Measurements from ENCODE around the gene C1QTNF7. TPM values are rescaled to one million over a fixed set of nuclear protein-coding genes. Genes with fewer than 3 reads are reported as not detected.

The C1QTNF7 gene
- total RNA-seq, 4 donors from 2014 or later: 3.7 to 8.4 (median 3.7) TPM; not detected in 1

GRCh38 chr4:15417233-15417660 lies 10.6 kb upstream of the C1QTNF7 start:
- in situ Hi-C loops (cut with MboI; ENCODE audit: low pct_ligation_motif_present in 1 of 4, low pct_unique_long_range_greater_than_20kb in 1 of 4, low sequenced_read_pairs in 3 of 4): no loop called here
- H3K4me1 ChIP-seq: peaks cover 3 to 22% (median 8%) of the 10 kb centered on the region in 4 donors
- TF ChIP-seq POLR2A (IDR thresholded peaks at IDR 0.05) (no peak), EP300 (IDR thresholded peaks at IDR 0.05; ENCODE audit: low read depth) (no peak), POLR2AphosphoS5 (IDR thresholded peaks at IDR 0.05) (no peak), CTCF (IDR thresholded peaks at IDR 0.05) (no peak)
- intact Hi-C loops (cut with DNase I; ENCODE audit: low total_unique reads): no loop called here
- no peak overlapping the region for H3K4me3 ChIP-seq
- H3K27ac ChIP-seq: peak overlapping the region in 2 of 4 donors; percentile 12 to 64
- no peaks in the 10 kb centered on the region for H3K27me3 ChIP-seq
- H3K36me3 ChIP-seq: no peaks in the 10 kb centered on the region
- H3K9me3 ChIP-seq: no peaks in the 10 kb centered on the region
- DNase-seq: no peak

- intact Hi-C loops (cut with DNase I; ENCODE audit: low total_unique reads): no loop called here
- peak overlapping the region in 2 of 4 donors; percentile 30 to 64 for H3K27ac ChIP-seq
Measured at GRCh38 chr4:15418956-15419355, 8.9 kb upstream of the C1QTNF7 start.

GRCh38 chr4:15420642-15421041 lies 7.2 kb upstream of the C1QTNF7 start:
- Histone ChIP-seq H3K27me3 (no peaks in the 10 kb centered on the region), H3K4me3 (no peak overlapping the region), H3K36me3 (no peaks in the 10 kb centered on the region), H3K27ac (peak overlapping the region in 2 of 4 donors; percentile 6 to 64), H3K9me3 (no peaks in the 10 kb centered on the region), H3K4me1 (peaks cover 0 to 9% (median 2%) of the 10 kb centered on the region in 4 donors)
- in situ Hi-C loops (cut with MboI; ENCODE audit: low pct_ligation_motif_present in 1 of 4, low pct_unique_long_range_greater_than_20kb in 1 of 4, low sequenced_read_pairs in 3 of 4): no loop called here
- intact Hi-C loops (cut with DNase I; ENCODE audit: low total_unique reads): no loop called here
- WGBS, 2 donors (ENCODE audit: low coverage in 1 of 2): 69 to 100% methylated on average over 1 to 2 of the region's 2 CpGs
- no peak for DNase-seq
- TF ChIP-seq EP300 (IDR thresholded peaks at IDR 0.05; ENCODE audit: low read depth) (no peak), CTCF (IDR thresholded peaks at IDR 0.05) (no peak), POLR2A (IDR thresholded peaks at IDR 0.05) (no peak), POLR2AphosphoS5 (IDR thresholded peaks at IDR 0.05) (no peak)

More at GRCh38 chr4:15418956-15419355, 8.9 kb upstream of the C1QTNF7 start:
- WGBS, 2 donors (ENCODE audit: low coverage in 1 of 2): 51 to 53% methylated on average over 2 of the region's 2 CpGs
- Histone ChIP-seq H3K27me3 (no peaks in the 10 kb centered on the region), H3K9me3 (no peaks in the 10 kb centered on the region), H3K4me1 (peaks cover 3 to 17% (median 8%) of the 10 kb centered on the region in 4 donors), H3K4me3 (no peak overlapping the region), H3K36me3 (no peaks in the 10 kb centered on the region)
- DNase-seq: no peak
- no peak for TF ChIP-seq POLR2A (IDR thresholded peaks at IDR 0.05)
- TF ChIP-seq POLR2AphosphoS5 (IDR thresholded peaks at IDR 0.05): no peak
- in situ Hi-C loops (cut with MboI; ENCODE audit: low pct_ligation_motif_present in 1 of 4, low pct_unique_long_range_greater_than_20kb in 1 of 4, low sequenced_read_pairs in 3 of 4): no loop called here

- intact Hi-C loops (cut with DNase I; ENCODE audit: low total_unique reads): no loop called here
- H3K27me3 ChIP-seq: no peaks in the 10 kb centered on the region
- no peak for DNase-seq
- 51 to 65% methylated on average over 4 to 5 of the region's 5 CpGs for WGBS, 2 donors (ENCODE audit: low coverage in 1 of 2)
- no peaks in the 10 kb centered on the region for H3K9me3 ChIP-seq
- H3K4me3 ChIP-seq: no peak overlapping the region
- TF ChIP-seq EP300 (IDR thresholded peaks at IDR 0.05; ENCODE audit: low read depth) (no peak), POLR2AphosphoS5 (IDR thresholded peaks at IDR 0.05) (no peak), POLR2A (IDR thresholded peaks at IDR 0.05) (no peak), CTCF (IDR thresholded peaks at IDR 0.05) (no peak)
- H3K4me1 ChIP-seq: peaks cover 0 to 20% (median 4%) of the 10 kb centered on the region in 4 donors
- H3K36me3 ChIP-seq: no peaks in the 10 kb centered on the region
- no peak overlapping the region for H3K27ac ChIP-seq
- in situ Hi-C loops (cut with MboI; ENCODE audit: low pct_ligation_motif_present in 1 of 4, low pct_unique_long_range_greater_than_20kb in 1 of 4, low sequenced_read_pairs in 3 of 4): no loop called here
Measured at GRCh38 chr4:15423285-15423711, 4.5 kb upstream of the C1QTNF7 start.

- no peaks in the 10 kb centered on the region for H3K36me3 ChIP-seq
- WGBS, 2 donors (ENCODE audit: low coverage in 1 of 2): 79 to 80% methylated on average over 2 of the region's 2 CpGs
- no peaks in the 10 kb centered on the region for H3K9me3 ChIP-seq
- TF ChIP-seq POLR2AphosphoS5 (IDR thresholded peaks at IDR 0.05) (no peak), POLR2A (IDR thresholded peaks at IDR 0.05) (no peak), CTCF (IDR thresholded peaks at IDR 0.05) (no peak), EP300 (IDR thresholded peaks at IDR 0.05; ENCODE audit: low read depth) (no peak)
- in situ Hi-C loops (cut with MboI; ENCODE audit: low pct_ligation_motif_present in 1 of 4, low pct_unique_long_range_greater_than_20kb in 1 of 4, low sequenced_read_pairs in 3 of 4): no loop called here
- peak overlapping the region in 1 of 4 donors; percentile 79 for H3K27ac ChIP-seq
- intact Hi-C loops (cut with DNase I; ENCODE audit: low total_unique reads): no loop called here
- H3K27me3 ChIP-seq: no peaks in the 10 kb centered on the region
- DNase-seq: no peak
- peaks cover 0 to 21% (median 5%) of the 10 kb centered on the region in 4 donors for H3K4me1 ChIP-seq
- no peak overlapping the region for H3K4me3 ChIP-seq
Measured at GRCh38 chr4:15425520-15425919, 2.3 kb upstream of the C1QTNF7 start.
